H9 (cell line): ENCODE measurements around the gene WASHC1. TPM values are rescaled to one million over a fixed set of nuclear protein-coding genes. Genes with fewer than 3 reads are reported as not detected.
"Not testable (repeated sequence)": the region's sequence is repeated elsewhere in the genome, so short reads cannot be mapped to it uniquely, and the experiment has no call there.

Source experiments
- DNase-seq: peaks from one replicate; pipeline ENCODE4 v3.0.0-alpha.2; 2017
- H2AFZ ChIP-seq: one replicate; pipeline ENCODE4 v1.6.1; 2013; ENCODE audit warnings: mild to moderate bottlenecking, low read length, control low read depth, moderate library complexity
- H2AK5ac ChIP-seq: 2 replicates; pipeline ENCODE4 v1.6.1; 2013; ENCODE audit warnings: low read length, control low read depth, mixed read lengths; ENCODE audit not compliant: insufficient read length
- H2BK120ac ChIP-seq: one replicate; pipeline ENCODE4 v1.6.1; 2013; ENCODE audit warnings: low read depth, mild to moderate bottlenecking, low read length, control low read depth, inconsistent platforms; ENCODE audit not compliant: poor library complexity, severe bottlenecking
- H2BK12ac ChIP-seq: 2 replicates; pipeline ENCODE4 v1.6.1; 2013; ENCODE audit warnings: low read length, control low read depth, mixed read lengths, low read depth; ENCODE audit not compliant: insufficient read length
- H2BK15ac ChIP-seq: 2 replicates; pipeline ENCODE4 v1.6.1; 2013; ENCODE audit warnings: low read depth, low read length, control low read depth
- H2BK20ac ChIP-seq: one replicate; pipeline ENCODE4 v1.6.1; 2013; ENCODE audit warnings: low read depth, mild to moderate bottlenecking, low read length, control low read depth, inconsistent platforms; ENCODE audit not compliant: poor library complexity, severe bottlenecking
- H2BK5ac ChIP-seq: 2 replicates; pipeline ENCODE4 v1.6.1; 2013; ENCODE audit warnings: low read length, control low read depth, mixed read lengths; ENCODE audit not compliant: insufficient read length
- H3K14ac ChIP-seq: 2 replicates; pipeline ENCODE4 v1.6.1; 2013; ENCODE audit warnings: low read length, control low read depth; ENCODE audit not compliant: insufficient read depth
- H3K18ac ChIP-seq: 2 replicates; pipeline ENCODE4 v1.6.1; 2013; ENCODE audit warnings: low read depth, mild to moderate bottlenecking, mixed read lengths, low read length, control low read depth; ENCODE audit not compliant: insufficient read length
- H3K23ac ChIP-seq: 2 replicates; pipeline ENCODE4 v1.6.1; 2013; ENCODE audit warnings: low read length, control low read depth, mixed read lengths, low read depth; ENCODE audit not compliant: insufficient read length
- H3K23me2 ChIP-seq: 2 replicates; pipeline ENCODE4 v1.6.1; 2013; ENCODE audit warnings: low read depth, mild to moderate bottlenecking, mixed read lengths, low read length, control low read depth; ENCODE audit not compliant: insufficient read length, poor library complexity, severe bottlenecking
- H3K27ac ChIP-seq: 2 replicates; pipeline ENCODE4 v1.5.1; 2013; ENCODE audit warnings: low read length, control low read depth, mixed read lengths, low read depth; ENCODE audit not compliant: insufficient read length
- H3K27me3 ChIP-seq: 2 replicates; pipeline ENCODE4 v1.6.1; 2013; ENCODE audit warnings: low read length, control low read depth, inconsistent platforms; ENCODE audit not compliant: insufficient read depth
- H3K4ac ChIP-seq: 2 replicates; pipeline ENCODE4 v1.6.1; 2013; ENCODE audit warnings: low read depth, mild to moderate bottlenecking, control low read depth, inconsistent platforms, low read length, moderate library complexity
- H3K4me1 ChIP-seq: 2 replicates; pipeline ENCODE4 v1.6.1; 2013; ENCODE audit warnings: low read length, control low read depth, inconsistent platforms; ENCODE audit not compliant: insufficient read depth
- H3K4me2 ChIP-seq: 2 replicates; pipeline ENCODE4 v1.6.1; 2013; ENCODE audit warnings: low read length, control low read depth, mixed read lengths; ENCODE audit not compliant: insufficient read length, insufficient read depth
- H3K56ac ChIP-seq: 2 replicates; pipeline ENCODE4 v1.6.1; 2013; ENCODE audit warnings: low read depth, mild to moderate bottlenecking, mixed read lengths, low read length, control low read depth; ENCODE audit not compliant: insufficient read length
- H3K79me1 ChIP-seq: 2 replicates; pipeline ENCODE4 v1.6.1; 2013; ENCODE audit warnings: low read depth, mild to moderate bottlenecking, moderate library complexity, low read length, control low read depth, inconsistent platforms; ENCODE audit not compliant: insufficient read depth, poor library complexity, severe bottlenecking
- H3K79me2 ChIP-seq: 2 replicates; pipeline ENCODE4 v1.6.1; 2013; ENCODE audit warnings: low read length, control low read depth, inconsistent platforms; ENCODE audit not compliant: insufficient read depth
- H3K9ac ChIP-seq: 2 replicates; pipeline ENCODE4 v1.6.1; 2013; ENCODE audit warnings: low read length, control low read depth, mixed read lengths; ENCODE audit not compliant: insufficient read length; ENCODE audit errors: extremely low read depth
- H3K9me3 ChIP-seq: one replicate; pipeline ENCODE4 v1.6.1; 2013; ENCODE audit warnings: low read depth, low read length, inconsistent platforms; ENCODE audit not compliant: control insufficient read depth
- H3T11ph ChIP-seq: one replicate; pipeline ENCODE4 v1.6.1; 2013; ENCODE audit warnings: mild to moderate bottlenecking, low read length, control low read depth, inconsistent platforms
- H4K20me1 ChIP-seq: one replicate; pipeline ENCODE4 v1.6.1; 2013; ENCODE audit not compliant: control insufficient read depth, insufficient read length, insufficient read depth
- H4K5ac ChIP-seq: 2 replicates; pipeline ENCODE4 v1.6.1; 2013; ENCODE audit warnings: low read depth, mild to moderate bottlenecking, mixed read lengths, low read length, control low read depth; ENCODE audit not compliant: insufficient read length
- H4K8ac ChIP-seq: replicated peaks from 2 replicates; pipeline ENCODE4 v1.6.1; 2013; ENCODE audit warnings: low read length, control low read depth, mixed read lengths, low read depth; ENCODE audit not compliant: insufficient read length
- H4K91ac ChIP-seq: 2 replicates; pipeline ENCODE4 v1.6.1; 2013; ENCODE audit warnings: low read depth, mild to moderate bottlenecking, moderate library complexity, mixed read lengths, low read length, control low read depth; ENCODE audit not compliant: insufficient read length
- H3K27ac Mint-ChIP-seq, 3 experiments: 2 replicates in 2 of 3; 3 replicates in 1 of 3; pipeline ENCODE4 v1.8.0; 2020 to 2021; ENCODE audit warnings: mixed read lengths in 3 of 3, mild to moderate bottlenecking in 1 of 3, moderate library complexity in 1 of 3
- H3K27me3 Mint-ChIP-seq: 2 replicates; pipeline ENCODE4 v1.8.0; 2021; ENCODE audit warnings: low read depth, mild to moderate bottlenecking, moderate library complexity, mixed read lengths
- H3K36me3 Mint-ChIP-seq, 3 experiments: 2 replicates in 2 of 3; 3 replicates in 1 of 3; pipeline ENCODE4 v1.8.0; 2020 to 2021; ENCODE audit warnings: low read depth in 3 of 3, mixed read lengths in 3 of 3; ENCODE audit not compliant: insufficient read depth in 1 of 3
- H3K4me1 Mint-ChIP-seq, 2 experiments: 2 replicates each; pipeline ENCODE4 v1.8.0; 2020; ENCODE audit warnings: mixed read lengths in 2 of 2
- H3K4me3 Mint-ChIP-seq, 2 experiments: 2 replicates in 1 of 2; 3 replicates in 1 of 2; pipeline ENCODE4 v1.8.0; 2020 to 2021; ENCODE audit warnings: mild to moderate bottlenecking in 2 of 2, mixed read lengths in 2 of 2, moderate library complexity in 1 of 2
- H3K9me3 Mint-ChIP-seq, 2 experiments: 2 replicates in 1 of 2; 3 replicates in 1 of 2; pipeline ENCODE4 v1.8.0; 2020; ENCODE audit warnings: mild to moderate bottlenecking in 2 of 2, mixed read lengths in 2 of 2, moderate library complexity in 1 of 2
- WGBS: extraction: QIAGEN DNeasy Blood & Tissue Kit; methylation state at CpG from one replicate; pipeline ENCODE4 v1.1.7; 2013; ENCODE audit warnings: missing lambda C conversion rate, low lambda C conversion rate, mixed read lengths; ENCODE audit not compliant: insufficient read length; ENCODE audit errors: extremely low coverage; 5-methylcytosine and 5-hydroxymethylcytosine counted together
- total RNA-seq: library from RNA; stranded (reverse); gene quantifications from 2 replicates; pipeline ENCODE4 v1.2.1, GENCODE V29; 2021

WASHC1 gene
- total RNA-seq, 1 experiment from 2014 or later = 9.2 TPM

- not testable (repeated sequence) for H3K36me3 Mint-ChIP-seq, H4K91ac ChIP-seq, H3K4me1 Mint-ChIP-seq, H3K56ac ChIP-seq, H2BK20ac ChIP-seq, DNase-seq, H3K23ac ChIP-seq, H2BK5ac ChIP-seq, H4K5ac ChIP-seq, H4K20me1 ChIP-seq, H3K4ac ChIP-seq, H3K4me2 ChIP-seq, H4K8ac ChIP-seq, H2AFZ ChIP-seq, H2AK5ac ChIP-seq, H3K27ac ChIP-seq, H3T11ph ChIP-seq, H3K27me3 Mint-ChIP-seq, H3K9me3 Mint-ChIP-seq, H3K18ac ChIP-seq, H3K9ac ChIP-seq, H3K14ac ChIP-seq, H2BK120ac ChIP-seq, H3K4me1 ChIP-seq, H3K79me1 ChIP-seq, H2BK12ac ChIP-seq, H3K27me3 ChIP-seq, H2BK15ac ChIP-seq, H3K9me3 ChIP-seq, H3K4me3 Mint-ChIP-seq, H3K79me2 ChIP-seq, H3K23me2 ChIP-seq, H3K27ac Mint-ChIP-seq
- no CpG with 5 or more reads among the region's 16 CpGs for WGBS
Measured at GRCh38 chr9:45180-45878, 16.1 kb upstream of the WASHC1 start.

- H4K5ac ChIP-seq, H3K4me3 Mint-ChIP-seq, H3K9me3 ChIP-seq, H3K79me1 ChIP-seq, H3K14ac ChIP-seq, H3T11ph ChIP-seq, H3K4me2 ChIP-seq, H2AFZ ChIP-seq, H2BK5ac ChIP-seq, H3K56ac ChIP-seq, H2BK15ac ChIP-seq, H3K36me3 Mint-ChIP-seq, H3K27ac Mint-ChIP-seq, H3K27ac ChIP-seq, H2BK120ac ChIP-seq, H3K79me2 ChIP-seq, H3K9ac ChIP-seq, H3K18ac ChIP-seq, H4K8ac ChIP-seq, H4K20me1 ChIP-seq, H2BK12ac ChIP-seq, H3K23me2 ChIP-seq, H3K4me1 ChIP-seq, H2BK20ac ChIP-seq, DNase-seq, H3K9me3 Mint-ChIP-seq, H3K23ac ChIP-seq, H3K27me3 ChIP-seq, H3K4me1 Mint-ChIP-seq, H3K4ac ChIP-seq, H3K27me3 Mint-ChIP-seq, H2AK5ac ChIP-seq, H4K91ac ChIP-seq: not testable (repeated sequence)
- WGBS = no CpG with 5 or more reads among the region's 3 CpGs
Measured at GRCh38 chr9:44416-44815, 15.2 kb upstream of the WASHC1 start.
